ENCODE results near the gene KANSL1.

KANSL1 gene

DNA sequence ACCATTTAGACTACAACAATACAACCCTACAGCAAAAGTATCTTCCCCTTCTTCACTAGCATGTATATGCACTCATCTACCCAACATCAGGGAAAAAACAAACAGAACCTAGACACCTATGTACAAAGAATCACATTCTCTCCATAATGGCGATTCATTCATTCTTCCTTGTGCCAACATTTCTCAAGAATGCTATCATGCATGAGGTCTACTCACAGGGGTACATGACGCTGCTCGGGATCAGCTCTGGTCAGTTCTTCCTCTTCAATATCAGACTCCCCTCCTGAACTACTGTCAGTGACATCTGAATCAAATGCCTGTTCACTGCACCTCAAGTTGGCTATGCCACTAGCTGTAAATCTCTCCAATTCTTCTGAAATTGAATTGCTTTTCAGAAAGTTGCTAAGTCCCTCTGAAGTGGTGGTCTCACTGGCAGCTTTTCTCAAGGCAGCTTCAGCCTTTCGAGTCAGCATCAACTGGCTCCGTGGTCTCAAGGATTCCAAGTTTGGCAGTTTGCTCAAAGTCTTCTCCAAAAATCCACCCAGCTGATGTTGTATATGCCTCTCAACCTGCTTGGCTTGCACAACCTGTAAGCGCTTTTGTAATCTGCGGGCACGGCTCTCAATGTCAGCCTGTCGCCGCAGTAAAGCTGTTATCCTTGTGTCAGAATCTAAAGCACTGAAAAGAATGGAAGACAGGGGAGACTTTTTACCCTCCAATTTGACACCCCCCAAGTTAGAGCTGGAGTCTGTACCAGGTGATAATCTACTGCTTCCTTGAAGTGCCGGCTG is 22.4 kb downstream of the KANSL1 start:
- H3K4me3 ChIP-seq (ENCODE audit: low read depth, low read length) = no peak overlapping the region
- TF ChIP-seq, protein P1, sequence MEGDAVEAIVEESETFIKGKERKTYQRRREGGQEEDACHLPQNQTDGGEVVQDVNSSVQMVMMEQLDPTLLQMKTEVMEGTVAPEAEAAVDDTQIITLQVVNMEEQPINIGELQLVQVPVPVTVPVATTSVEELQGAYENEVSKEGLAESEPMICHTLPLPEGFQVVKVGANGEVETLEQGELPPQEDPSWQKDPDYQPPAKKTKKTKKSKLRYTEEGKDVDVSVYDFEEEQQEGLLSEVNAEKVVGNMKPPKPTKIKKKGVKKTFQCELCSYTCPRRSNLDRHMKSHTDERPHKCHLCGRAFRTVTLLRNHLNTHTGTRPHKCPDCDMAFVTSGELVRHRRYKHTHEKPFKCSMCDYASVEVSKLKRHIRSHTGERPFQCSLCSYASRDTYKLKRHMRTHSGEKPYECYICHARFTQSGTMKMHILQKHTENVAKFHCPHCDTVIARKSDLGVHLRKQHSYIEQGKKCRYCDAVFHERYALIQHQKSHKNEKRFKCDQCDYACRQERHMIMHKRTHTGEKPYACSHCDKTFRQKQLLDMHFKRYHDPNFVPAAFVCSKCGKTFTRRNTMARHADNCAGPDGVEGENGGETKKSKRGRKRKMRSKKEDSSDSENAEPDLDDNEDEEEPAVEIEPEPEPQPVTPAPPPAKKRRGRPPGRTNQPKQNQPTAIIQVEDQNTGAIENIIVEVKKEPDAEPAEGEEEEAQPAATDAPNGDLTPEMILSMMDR (IDR thresholded peaks at IDR 0.05; ENCODE audit: low read depth, low read length) = no peak
- TF ChIP-seq, protein P2, sequence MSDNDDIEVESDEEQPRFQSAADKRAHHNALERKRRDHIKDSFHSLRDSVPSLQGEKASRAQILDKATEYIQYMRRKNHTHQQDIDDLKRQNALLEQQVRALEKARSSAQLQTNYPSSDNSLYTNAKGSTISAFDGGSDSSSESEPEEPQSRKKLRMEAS (IDR thresholded peaks at IDR 0.05; ENCODE audit: low read depth, low read length) = no peak
- TF ChIP-seq POLR2A (IDR thresholded peaks at IDR 0.05; ENCODE audit: extremely low read depth, insufficient read length) (no peak), MYC (IDR thresholded peaks at IDR 0.05; ENCODE audit: low read depth, low read length) (no peak)
- DNase-seq (ENCODE audit: low read depth) = no peak

DNA sequence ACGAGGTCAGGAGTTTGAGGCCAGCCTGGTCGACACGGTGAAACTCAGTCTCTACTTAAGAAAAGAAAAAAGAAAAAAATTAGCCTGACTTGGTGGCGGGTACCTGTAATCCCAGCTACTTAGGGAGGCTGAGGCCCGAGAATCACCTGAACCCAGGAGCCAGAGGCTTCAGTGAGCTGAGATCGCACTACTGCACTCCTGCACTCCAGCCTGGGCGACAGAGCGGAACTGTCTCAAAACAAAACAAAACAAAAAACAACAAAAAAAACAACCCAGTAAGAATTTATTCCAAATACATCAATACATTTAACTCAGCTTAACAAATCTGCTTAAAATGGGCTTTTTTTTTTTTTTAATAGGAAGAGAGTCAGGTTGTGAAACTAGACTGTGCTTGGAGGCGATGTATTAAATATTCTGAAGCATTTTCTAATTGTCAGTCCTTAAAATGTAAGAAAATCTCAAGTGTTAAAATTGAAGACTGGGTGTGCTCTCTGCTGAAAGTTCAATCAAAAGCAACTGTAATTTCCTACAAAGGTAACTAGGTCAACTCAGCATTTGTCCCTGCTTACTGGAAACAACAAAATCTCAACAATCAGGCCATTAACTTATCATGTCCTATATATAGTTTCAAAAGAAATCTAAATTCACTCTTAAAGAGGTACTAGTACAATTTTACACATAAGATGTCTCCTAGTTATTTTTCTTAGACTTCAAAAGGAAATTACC is 23.2 kb downstream of the KANSL1 start:
- no peak for DNase-seq (ENCODE audit: low read depth)
- no peak overlapping the region for H3K4me3 ChIP-seq (ENCODE audit: low read depth, low read length)
- TF ChIP-seq POLR2A (IDR thresholded peaks at IDR 0.05; ENCODE audit: extremely low read depth, insufficient read length) (no peak), MYC (IDR thresholded peaks at IDR 0.05; ENCODE audit: low read depth, low read length) (no peak)
- TF ChIP-seq, protein P2 (IDR thresholded peaks at IDR 0.05; ENCODE audit: low read depth, low read length) = no peak
- TF ChIP-seq, protein P1 (IDR thresholded peaks at IDR 0.05; ENCODE audit: low read depth, low read length) = no peak

DNA sequence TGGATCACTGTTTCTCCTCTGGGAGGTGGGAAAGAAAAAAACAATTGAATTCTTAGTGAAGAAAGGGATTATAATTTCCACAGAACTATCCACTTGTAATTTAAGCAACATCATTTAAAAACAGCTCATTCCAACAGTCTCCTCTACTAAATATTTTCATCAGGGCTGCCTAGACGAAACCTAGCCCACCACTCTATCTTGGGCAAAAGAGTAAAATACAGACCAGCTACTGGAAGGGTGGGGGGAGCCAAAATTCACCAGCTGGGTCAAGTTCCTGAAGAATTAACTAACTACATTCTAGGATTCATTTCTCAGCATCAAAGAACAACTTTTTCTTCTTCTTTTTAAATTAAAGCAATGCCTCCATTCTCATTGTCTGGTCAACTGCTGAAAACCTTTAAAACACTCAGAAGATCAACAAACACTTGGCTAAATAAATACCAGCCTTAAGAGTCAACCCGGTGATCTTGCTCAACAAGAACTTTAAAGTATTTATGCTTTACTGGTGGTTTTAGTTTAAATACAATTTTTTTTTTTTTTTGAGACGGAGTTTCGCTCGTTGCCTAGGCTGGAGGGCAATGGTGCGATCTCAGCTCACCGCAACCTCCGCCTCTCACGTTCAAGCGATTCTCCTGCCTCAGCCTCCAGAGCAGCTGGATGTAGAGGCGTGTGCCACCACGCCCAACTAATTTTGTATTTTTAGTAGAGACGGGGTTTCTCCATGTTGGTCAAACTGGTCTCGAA is 25.2 kb downstream of the KANSL1 start:
- TF ChIP-seq MYC (IDR thresholded peaks at IDR 0.05; ENCODE audit: low read depth, low read length) = no peak
- TF ChIP-seq, protein P2 (IDR thresholded peaks at IDR 0.05; ENCODE audit: low read depth, low read length) = no peak
- TF ChIP-seq, protein P1 (IDR thresholded peaks at IDR 0.05; ENCODE audit: low read depth, low read length) = no peak
- TF ChIP-seq POLR2A (IDR thresholded peaks at IDR 0.05; ENCODE audit: extremely low read depth, insufficient read length) = no peak
- no peak for DNase-seq (ENCODE audit: low read depth)
- H3K4me3 ChIP-seq (ENCODE audit: low read depth, low read length) = no peak overlapping the region

DNA sequence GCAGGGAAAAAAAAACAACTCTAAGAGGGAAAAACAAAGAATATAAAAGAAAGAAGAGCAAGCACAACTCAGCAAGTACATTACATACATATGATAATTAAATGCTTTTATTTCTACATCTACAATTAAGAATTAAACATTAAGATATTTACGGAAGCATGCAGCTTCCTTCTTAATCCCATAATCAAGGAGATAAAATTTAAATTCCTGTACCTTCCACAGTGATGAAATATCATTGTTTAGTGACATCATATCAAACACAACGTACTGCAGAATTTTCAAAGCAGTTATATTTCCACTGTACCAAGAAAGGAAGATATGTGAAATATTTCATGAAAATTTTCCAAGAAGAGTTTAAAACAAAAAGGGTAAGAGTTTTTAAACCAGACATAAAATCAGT is 26.0 kb downstream of the KANSL1 start:
- TF ChIP-seq POLR2A (IDR thresholded peaks at IDR 0.05; ENCODE audit: extremely low read depth, insufficient read length) = no peak
- no peak for TF ChIP-seq MYC (IDR thresholded peaks at IDR 0.05; ENCODE audit: low read depth, low read length)
- TF ChIP-seq, protein P2 (IDR thresholded peaks at IDR 0.05; ENCODE audit: low read depth, low read length) = no peak
- TF ChIP-seq, protein P1 (IDR thresholded peaks at IDR 0.05; ENCODE audit: low read depth, low read length) = no peak
- no peak for DNase-seq (ENCODE audit: low read depth)
- no peak overlapping the region for H3K4me3 ChIP-seq (ENCODE audit: low read depth, low read length)

DNA sequence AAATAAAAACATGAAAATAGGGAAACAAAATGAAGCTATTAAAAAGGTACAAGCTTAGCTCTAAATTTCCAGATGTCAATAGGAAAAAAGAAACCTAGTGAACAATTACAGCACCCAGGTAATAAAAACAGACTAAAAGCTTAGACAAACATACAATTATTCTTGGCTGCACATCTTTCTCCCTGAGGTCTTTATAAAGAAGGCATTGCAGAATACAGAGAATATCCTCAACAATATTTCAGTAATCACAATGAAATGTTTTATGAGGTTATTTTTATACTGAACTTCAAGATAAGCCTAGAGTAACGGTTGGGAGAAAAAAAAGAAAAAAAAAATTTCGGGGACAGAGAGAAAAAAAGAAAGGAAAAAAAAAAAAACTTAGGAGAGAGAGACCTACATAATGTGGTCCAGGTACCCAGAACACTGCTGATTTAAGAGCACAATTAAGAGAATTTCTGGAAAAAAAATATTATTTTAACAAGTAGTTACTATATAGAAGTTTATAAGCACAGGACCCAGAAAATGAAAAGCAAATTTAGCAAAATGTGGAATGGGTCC is 26.5 kb downstream of the KANSL1 start:
- TF ChIP-seq, protein P2 (IDR thresholded peaks at IDR 0.05; ENCODE audit: low read depth, low read length) = no peak
- TF ChIP-seq POLR2A (IDR thresholded peaks at IDR 0.05; ENCODE audit: extremely low read depth, insufficient read length) (no peak), MYC (IDR thresholded peaks at IDR 0.05; ENCODE audit: low read depth, low read length) (no peak)
- TF ChIP-seq, protein P1 (IDR thresholded peaks at IDR 0.05; ENCODE audit: low read depth, low read length) = no peak
- no peak overlapping the region for H3K4me3 ChIP-seq (ENCODE audit: low read depth, low read length)
- no peak for DNase-seq (ENCODE audit: low read depth)

Measured in NB4 (cell line).